AG20443 (cell line): ENCODE data around the gene SF3B1.
"Not testable (repeated sequence)": the region's sequence is repeated elsewhere in the genome, so short reads cannot be mapped to it uniquely, and the experiment has no call there.

Experiments
- DNase-seq: peaks from one replicate; pipeline ENCODE4 v3.0.0; 2012; ENCODE audit warnings: low spot score, mixed read lengths

SF3B1 gene

DNA sequence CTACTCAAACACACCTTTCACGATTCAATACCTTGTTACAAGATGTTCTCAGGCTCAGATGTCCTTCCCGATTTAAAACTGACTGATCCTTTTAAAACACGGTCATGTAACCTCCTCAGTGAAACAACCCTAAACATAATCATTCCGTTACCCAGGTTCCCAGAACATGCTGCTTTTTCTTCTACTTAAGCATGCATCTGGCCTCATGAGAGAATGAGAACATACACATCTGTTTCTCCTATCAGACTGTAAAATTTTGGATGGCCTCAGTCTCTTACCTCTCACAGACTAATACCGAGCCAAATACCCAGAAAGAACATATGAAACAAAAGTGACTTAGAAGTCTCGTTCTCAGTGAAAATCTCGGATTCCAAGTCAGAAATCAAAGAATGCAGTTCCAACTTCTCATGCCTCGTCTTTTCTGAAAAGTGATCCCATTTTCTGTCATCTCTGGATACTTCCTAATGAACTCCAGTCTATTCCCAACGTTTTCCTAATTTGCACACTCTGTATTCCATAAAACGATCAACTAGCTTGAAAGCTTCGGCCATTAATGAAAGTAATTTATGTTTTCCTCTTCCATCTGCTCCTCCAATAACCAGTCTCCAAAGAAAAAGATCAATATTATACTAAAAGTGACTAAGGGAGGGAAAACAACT, 919 bp downstream of the SF3B1 start:
- no peak for DNase-seq

DNA sequence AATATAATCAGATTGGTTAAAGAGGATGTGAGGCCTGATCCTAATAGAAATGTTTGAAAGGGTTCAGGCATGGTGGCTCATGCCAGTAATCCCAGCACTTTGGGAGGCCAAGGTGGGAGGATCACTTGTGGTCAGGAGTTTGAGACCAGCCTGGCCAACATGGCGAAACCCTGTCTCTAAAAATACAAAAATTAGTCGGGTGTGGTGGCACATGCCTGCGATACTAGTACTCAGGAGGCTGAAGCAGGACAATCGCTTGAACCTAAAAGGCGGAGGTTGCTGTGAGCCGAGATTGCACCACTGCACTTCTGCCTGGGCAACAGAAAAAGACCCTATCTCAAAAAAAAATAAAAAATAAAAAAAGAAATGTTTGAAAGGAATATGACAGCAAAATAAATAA, 2.3 kb downstream of the SF3B1 start:
- not testable (repeated sequence) for DNase-seq

- no peak for DNase-seq
Measured at GRCh38 chr2:197431858-197432257, 3.0 kb downstream of the SF3B1 start.

DNA sequence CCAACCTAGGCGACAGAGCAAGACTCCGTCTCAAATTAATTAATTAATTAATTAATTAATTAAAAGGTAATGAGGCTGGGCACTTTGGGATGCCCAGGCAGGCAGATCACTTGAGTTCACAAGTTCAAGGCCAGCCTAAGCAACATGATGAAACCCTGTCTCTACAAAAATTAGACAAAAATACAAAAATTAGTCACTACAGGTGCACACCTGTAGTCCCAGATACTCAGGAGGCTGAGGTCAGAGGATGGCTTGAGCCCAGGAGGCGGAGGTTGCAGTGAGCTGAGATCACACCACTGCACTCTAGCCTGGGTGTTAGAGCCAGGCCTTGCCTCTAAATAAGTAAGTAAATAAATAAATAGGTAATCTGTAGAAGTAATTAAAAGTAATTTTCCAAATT, 6.8 kb downstream of the SF3B1 start:
- DNase-seq: no peak

GRCh38 chr2:197426723-197427603, 7.9 kb downstream of the SF3B1 start:
- no peak for DNase-seq

DNA sequence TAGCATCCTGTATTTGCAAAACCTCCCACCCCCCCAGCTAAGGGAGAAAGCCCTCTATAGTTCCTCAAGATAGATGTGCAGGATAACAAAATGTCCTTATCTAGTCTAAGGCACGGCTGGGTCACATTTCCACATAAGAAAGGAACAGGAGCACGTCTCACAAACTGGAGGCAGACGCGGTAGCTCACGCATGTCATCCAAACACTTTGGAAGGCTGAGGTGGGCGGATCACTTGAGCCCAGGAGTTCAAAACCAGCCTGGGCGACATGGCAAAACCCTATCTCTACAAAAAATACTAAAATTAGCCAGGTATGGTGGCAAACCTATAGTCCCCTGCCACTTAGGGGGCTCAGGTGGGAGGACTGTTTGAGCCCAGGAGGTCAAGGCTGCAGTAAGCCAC, 9.3 kb downstream of the SF3B1 start:
- no peak for DNase-seq

DNA sequence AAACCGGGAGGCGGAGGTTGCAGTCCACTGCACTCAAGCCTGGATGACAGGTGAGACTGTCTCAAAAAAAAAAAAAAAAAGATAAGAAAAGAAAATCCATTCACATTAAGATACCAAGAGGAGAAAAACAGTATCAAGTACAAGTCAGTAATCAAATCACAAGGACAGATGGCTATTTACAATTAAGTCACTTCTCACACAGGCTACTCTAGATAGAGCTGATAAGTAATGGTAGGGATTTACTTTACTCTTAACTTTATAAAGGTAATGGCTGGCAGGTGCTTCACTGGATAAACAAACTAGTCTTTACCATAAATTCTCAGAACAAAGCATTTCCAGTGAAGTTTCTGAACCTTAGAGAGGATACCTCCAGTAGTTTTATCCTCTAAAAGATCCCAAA, 11.5 kb downstream of the SF3B1 start:
- no peak for DNase-seq

- no peak for DNase-seq
Measured at GRCh38 chr2:197419438-197419837, 15.4 kb downstream of the SF3B1 start.

GRCh38 chr2:197416268-197416667, 18.6 kb downstream of the SF3B1 start:
- DNase-seq: no peak

DNA sequence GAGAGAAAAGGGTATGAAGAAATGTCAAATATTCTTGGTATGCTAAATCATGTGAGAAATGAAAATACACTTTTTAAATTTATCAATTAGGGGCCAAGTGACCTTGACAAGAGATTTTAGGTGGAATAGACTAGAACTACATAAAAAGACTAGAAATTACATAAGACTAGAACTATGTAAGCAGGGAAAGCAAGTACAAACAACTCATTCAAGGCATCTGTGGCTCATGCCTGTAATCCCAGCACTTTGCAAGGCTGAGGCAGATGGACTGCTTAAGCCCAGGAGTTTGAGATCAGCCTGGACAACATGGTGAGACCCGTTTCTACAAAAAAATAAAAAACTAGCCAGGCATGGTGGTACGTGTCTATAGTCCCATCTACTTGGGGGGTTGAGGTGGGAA, 20.3 kb downstream of the SF3B1 start:
- no peak for DNase-seq

DNA sequence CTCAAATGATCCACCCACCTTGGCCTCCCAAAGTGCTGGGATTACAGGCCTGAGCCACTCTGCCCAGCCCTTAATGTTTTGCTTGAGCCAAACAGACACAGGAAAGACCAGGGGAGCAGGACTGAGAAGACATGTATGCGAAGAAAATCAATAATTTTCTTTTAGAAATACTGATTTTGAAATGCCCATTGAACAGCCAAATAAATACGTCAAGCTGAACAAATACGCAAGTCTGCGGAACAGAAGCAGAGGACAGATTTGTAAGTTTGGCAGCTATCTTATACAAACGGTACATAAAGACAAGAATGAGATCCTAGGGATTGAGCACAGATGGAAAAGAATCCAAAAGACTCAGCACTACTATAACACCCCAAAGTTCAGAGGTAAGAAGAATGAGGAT, 20.8 kb downstream of the SF3B1 start:
- DNase-seq: no peak

- DNase-seq: no peak
Measured at GRCh38 chr2:197405582-197405981, 29.2 kb downstream of the SF3B1 start.

DNA sequence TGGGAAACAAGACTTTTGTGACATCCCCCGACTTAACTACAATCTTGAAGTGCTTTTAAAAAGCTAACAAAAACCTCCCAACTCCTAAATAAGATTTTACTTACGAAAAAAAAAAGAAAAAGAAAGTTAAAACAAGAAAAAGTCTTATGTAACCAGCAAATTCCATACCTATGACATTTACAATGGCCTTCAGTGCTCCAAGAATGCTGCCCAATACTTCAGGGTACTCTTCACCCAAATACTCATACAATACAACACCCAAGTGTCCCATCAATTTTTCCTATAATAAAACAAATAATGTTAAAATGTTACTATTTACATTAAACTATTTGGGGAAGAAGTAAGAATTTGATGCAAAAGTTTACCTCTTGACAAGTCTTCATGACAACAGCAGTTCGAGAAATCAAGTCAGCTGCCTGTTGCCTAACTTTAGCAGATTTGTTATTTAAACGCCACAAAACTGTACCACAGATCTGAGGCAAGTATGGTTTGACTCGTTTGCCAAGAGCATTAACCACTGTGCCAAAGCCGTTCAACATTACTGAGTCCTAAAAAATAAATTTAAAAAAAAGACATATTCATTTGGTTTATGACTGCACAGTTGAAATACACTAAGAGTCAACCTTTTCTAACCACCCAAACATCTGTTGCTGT, 34.8 kb downstream of the SF3B1 start:
- peak; percentile 16 for DNase-seq

GRCh38 chr2:197398913-197399312, 35.9 kb downstream of the SF3B1 start:
- no peak for DNase-seq

DNA sequence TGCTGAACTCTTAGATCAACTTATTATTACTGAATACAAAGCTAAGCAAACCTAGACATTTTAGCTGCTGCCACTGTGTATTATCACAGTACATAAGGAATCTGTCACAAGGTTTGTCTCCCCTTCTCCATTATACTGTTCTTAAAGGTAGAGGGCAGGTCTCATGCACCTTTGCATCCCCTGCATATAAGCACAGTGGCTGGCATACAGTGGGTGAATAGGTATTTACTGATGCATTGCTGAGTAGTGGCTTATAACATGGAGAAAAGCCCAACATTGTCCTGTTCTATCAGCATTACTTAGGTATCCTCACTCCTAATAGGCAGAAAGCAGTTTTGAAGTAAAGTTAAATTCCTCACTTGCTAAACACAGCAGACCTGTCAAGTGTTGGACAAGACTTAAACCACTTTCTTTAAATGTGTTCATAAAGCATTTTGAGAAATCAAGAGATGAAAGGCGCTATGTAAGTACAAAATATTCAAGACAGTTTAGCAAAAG, 43.6 kb downstream of the SF3B1 start:
- no peak for DNase-seq

DNA sequence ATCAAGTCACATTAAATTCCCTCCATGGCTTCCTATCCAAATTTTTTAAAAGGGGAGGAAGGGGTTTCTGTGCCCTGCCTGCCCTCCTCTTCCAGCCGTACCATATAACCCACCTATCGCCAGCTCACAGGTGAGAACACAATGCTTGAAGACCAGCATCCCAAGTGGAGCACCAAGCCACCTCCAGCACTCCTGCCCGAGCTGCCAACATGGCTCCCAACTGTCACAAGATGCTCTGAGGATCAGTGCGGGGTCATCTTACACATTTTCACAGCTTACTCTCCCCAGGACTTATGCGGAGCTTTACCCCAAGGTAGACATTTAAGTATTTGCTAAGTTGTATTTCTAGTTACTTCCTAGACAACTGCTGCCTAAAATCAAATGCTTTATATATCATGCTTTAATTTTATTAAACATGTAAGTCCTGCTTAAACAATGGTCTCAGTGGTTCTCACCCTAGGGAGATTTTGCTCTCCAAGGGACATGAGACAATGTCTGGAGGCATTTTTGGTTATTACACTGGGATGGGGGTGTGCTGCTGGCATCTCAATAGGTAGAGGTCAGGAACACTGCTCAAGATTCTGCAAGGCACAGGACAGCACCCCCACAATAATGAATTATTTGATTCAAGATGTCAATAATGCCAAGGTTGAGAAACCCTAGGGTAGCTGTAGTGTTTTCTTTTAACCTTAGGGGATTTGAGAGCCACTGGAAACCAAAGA, 45.8 kb downstream of the SF3B1 start:
- no peak for DNase-seq

DNA sequence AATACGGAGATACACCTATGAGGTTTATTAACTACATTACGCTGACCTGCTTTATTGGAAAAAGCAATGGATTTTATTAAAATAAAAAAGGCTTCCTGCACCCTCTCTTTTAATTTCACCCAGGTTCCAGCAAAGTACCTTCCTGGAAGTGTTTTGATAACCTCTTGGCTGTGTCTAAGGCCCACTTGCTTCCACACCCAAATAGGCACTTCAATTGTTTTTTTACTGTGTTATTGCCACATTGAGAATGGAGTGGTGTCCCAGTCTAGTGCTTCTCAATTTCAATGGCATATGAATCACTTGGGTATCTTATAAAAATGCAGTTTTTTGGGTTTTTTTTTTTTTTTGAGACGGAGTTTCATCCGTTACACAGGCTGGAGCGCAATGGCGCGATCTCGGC, 47.6 kb downstream of the SF3B1 start:
- DNase-seq: no peak

GRCh38 chr2:197386242-197386641, 48.6 kb downstream of the SF3B1 start:
- DNase-seq: no peak

GRCh38 chr2:197383825-197384224, 51.0 kb downstream of the SF3B1 start:
- no peak for DNase-seq

DNA sequence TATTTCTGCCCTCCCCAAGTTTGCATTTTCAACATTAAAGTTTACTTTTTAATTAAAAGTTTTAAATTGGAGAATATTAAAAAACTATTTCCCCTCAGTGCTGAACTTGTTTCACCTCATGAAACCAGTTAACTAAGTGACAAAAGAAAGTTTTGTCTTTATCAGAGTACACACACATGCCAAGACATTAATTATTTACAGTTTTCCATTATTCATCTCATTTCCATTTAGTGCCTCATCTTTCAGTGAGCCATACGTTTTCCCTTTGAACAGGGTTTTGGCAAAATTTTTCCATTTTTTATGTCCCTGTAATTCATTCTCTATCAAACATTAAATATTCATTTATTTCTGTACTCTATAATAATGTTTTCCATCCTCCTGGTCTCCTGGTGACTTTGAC, 53.2 kb downstream of the SF3B1 start:
- DNase-seq: no peak

DNA sequence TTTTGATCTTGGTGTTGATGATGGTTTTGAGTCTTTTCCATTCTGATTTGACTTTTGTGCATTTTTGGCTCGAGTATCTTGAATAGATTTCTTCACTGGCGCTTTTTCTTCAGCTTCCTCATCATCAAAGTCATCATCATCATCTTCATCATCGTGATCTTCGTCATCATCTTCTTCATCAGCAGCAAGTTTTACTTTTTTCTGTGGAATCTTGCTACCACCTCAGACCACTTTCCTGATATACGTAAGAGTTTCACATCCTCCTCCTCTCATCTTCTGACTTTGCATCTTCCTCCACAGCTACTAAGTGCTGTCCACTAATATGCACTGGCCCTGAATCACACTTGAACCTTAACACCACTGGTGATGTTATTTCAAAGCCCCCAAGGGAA, 54.9 kb downstream of the SF3B1 start:
- DNase-seq: not testable (repeated sequence)

- not testable (repeated sequence) for DNase-seq
Measured at GRCh38 chr2:197379308-197379917, 55.4 kb downstream of the SF3B1 start.
